ENCODE results near the gene ZNF148.
"Not testable (repeated sequence)": the region's sequence is repeated elsewhere in the genome, so short reads cannot be mapped to it uniquely, and the experiment has no call there.

Gene ZNF148

GRCh38 chr3:125398952-125399351, 23.8 kb upstream of the ZNF148 start:
- Histone ChIP-seq H3K27me3 (ENCODE audit: control insufficient read depth, insufficient read depth, low read length) (no peaks in the 10 kb centered on the region), H3K4me1 (ENCODE audit: control insufficient read depth, insufficient read depth, low read length) (no peaks in the 10 kb centered on the region; the same call in 1 of the 2 replicates), H3K36me3 (ENCODE audit: control insufficient read depth, insufficient read depth, low read length) (no peaks in the 10 kb centered on the region), H3K27ac (ENCODE audit: low read length) (no peak overlapping the region), H3K9me3 (ENCODE audit: control insufficient read depth, insufficient read depth, low read length) (no peaks in the 10 kb centered on the region), H3K4me3 (ENCODE audit: low read length) (no peak overlapping the region)
- no CpG with 5 or more reads among the region's 1 CpG for WGBS (ENCODE audit: insufficient coverage, insufficient read length)
- DNase-seq (ENCODE audit: low read depth, low spot score): no peak

DNA sequence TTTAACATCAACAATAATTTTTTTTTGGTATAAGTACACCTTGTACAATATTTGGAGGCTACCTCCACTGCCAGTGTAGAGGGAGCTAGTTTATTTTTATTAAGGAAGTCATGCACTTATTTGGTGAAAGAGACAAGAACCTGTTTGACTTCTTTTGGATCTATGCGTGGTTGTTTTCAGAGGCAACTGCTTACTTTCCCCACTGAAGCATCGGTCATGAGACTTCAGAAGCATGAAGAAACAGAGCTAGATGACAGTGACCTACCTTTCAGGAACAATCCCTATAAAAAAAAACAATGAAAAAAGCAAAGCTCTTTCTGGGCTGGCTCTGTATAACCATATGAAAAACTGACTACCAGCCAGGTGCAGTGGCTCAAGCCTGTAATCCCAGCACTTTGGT, 20.0 kb upstream of the ZNF148 start:
- no peaks in the 10 kb centered on the region for H3K36me3 ChIP-seq (ENCODE audit: control insufficient read depth, insufficient read depth, low read length)
- no peaks in the 10 kb centered on the region; the same call in 1 of the 2 replicates for H3K4me1 ChIP-seq (ENCODE audit: control insufficient read depth, insufficient read depth, low read length)
- DNase-seq (ENCODE audit: low read depth, low spot score): no peak
- H3K4me3 ChIP-seq (ENCODE audit: low read length): no peak overlapping the region
- no peaks in the 10 kb centered on the region for H3K27me3 ChIP-seq (ENCODE audit: control insufficient read depth, insufficient read depth, low read length)
- no peak overlapping the region for H3K27ac ChIP-seq (ENCODE audit: low read length)
- no peaks in the 10 kb centered on the region for H3K9me3 ChIP-seq (ENCODE audit: control insufficient read depth, insufficient read depth, low read length)
- WGBS (ENCODE audit: insufficient coverage, insufficient read length): no CpG with 5 or more reads among the region's 2 CpGs

- H3K27ac ChIP-seq (ENCODE audit: low read length): no peak overlapping the region
- no peaks in the 10 kb centered on the region for H3K9me3 ChIP-seq (ENCODE audit: control insufficient read depth, insufficient read depth, low read length)
- H3K4me1 ChIP-seq (ENCODE audit: control insufficient read depth, insufficient read depth, low read length): no peaks in the 10 kb centered on the region; the same call in 1 of the 2 replicates
- no peaks in the 10 kb centered on the region for H3K27me3 ChIP-seq (ENCODE audit: control insufficient read depth, insufficient read depth, low read length)
- H3K4me3 ChIP-seq (ENCODE audit: low read length): no peak overlapping the region
- no CpG with 5 or more reads among the region's 3 CpGs for WGBS (ENCODE audit: insufficient coverage, insufficient read length)
- no peaks in the 10 kb centered on the region for H3K36me3 ChIP-seq (ENCODE audit: control insufficient read depth, insufficient read depth, low read length)
- DNase-seq (ENCODE audit: low read depth, low spot score): no peak
Observed at GRCh38 chr3:125394406-125394805, 19.3 kb upstream of the ZNF148 start.

DNA sequence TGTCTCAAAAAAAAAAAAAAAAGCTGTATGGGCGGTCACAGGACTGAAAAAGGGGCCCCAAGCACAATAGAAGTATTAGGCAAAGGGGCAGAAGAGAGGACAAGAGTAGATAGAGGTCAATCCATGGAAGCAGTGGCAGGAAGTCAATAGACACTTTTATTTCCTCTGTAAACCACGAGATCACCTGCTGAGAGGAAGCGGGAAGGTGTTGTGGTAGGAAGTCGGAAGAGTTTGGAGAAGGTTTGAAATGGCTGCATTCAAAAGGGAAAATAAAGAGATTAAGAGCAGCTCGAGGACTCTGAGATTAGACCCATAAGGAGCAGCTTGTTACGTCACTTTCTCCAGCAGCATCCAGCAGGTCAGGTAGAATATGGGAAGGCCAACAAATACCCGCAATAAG, 14.2 kb upstream of the ZNF148 start:
- no peak overlapping the region for H3K27ac ChIP-seq (ENCODE audit: low read length)
- 100% methylated on average over 1 of the region's 7 CpGs for WGBS (ENCODE audit: insufficient coverage, insufficient read length)
- no peak for DNase-seq (ENCODE audit: low read depth, low spot score)

GRCh38 chr3:125388369-125388768, 13.2 kb upstream of the ZNF148 start:
- not testable (repeated sequence) for H3K9me3 ChIP-seq (ENCODE audit: control insufficient read depth, insufficient read depth, low read length); DNase-seq (ENCODE audit: low read depth, low spot score); H3K27me3 ChIP-seq (ENCODE audit: control insufficient read depth, insufficient read depth, low read length); H3K4me1 ChIP-seq (ENCODE audit: control insufficient read depth, insufficient read depth, low read length); H3K4me3 ChIP-seq (ENCODE audit: low read length); H3K27ac ChIP-seq (ENCODE audit: low read length); H3K36me3 ChIP-seq (ENCODE audit: control insufficient read depth, insufficient read depth, low read length)
- no CpG with 5 or more reads among the region's 5 CpGs for WGBS (ENCODE audit: insufficient coverage, insufficient read length)

More for the DNA sequence above, 14.2 kb upstream of the ZNF148 start:
- H3K4me1 ChIP-seq (ENCODE audit: control insufficient read depth, insufficient read depth, low read length): no peaks in the 10 kb centered on the region
- no peaks in the 10 kb centered on the region for H3K9me3 ChIP-seq (ENCODE audit: control insufficient read depth, insufficient read depth, low read length)
- H3K36me3 ChIP-seq (ENCODE audit: control insufficient read depth, insufficient read depth, low read length): no peaks in the 10 kb centered on the region
- no peak overlapping the region for H3K4me3 ChIP-seq (ENCODE audit: low read length)
- H3K27me3 ChIP-seq (ENCODE audit: control insufficient read depth, insufficient read depth, low read length): no peaks in the 10 kb centered on the region

GRCh38 chr3:125386811-125387210, 11.7 kb upstream of the ZNF148 start:
- H3K27ac ChIP-seq (ENCODE audit: low read length): no peak overlapping the region
- H3K36me3 ChIP-seq (ENCODE audit: control insufficient read depth, insufficient read depth, low read length): no peaks in the 10 kb centered on the region
- no peaks in the 10 kb centered on the region for H3K9me3 ChIP-seq (ENCODE audit: control insufficient read depth, insufficient read depth, low read length)
- H3K27me3 ChIP-seq (ENCODE audit: control insufficient read depth, insufficient read depth, low read length): no peaks in the 10 kb centered on the region
- no peaks in the 10 kb centered on the region for H3K4me1 ChIP-seq (ENCODE audit: control insufficient read depth, insufficient read depth, low read length)
- no peak for DNase-seq (ENCODE audit: low read depth, low spot score)
- WGBS (ENCODE audit: insufficient coverage, insufficient read length): no CpG with 5 or more reads among the region's 4 CpGs
- H3K4me3 ChIP-seq (ENCODE audit: low read length): no peak overlapping the region

GRCh38 chr3:125383744-125384143, 8.6 kb upstream of the ZNF148 start:
- no peaks in the 10 kb centered on the region for H3K36me3 ChIP-seq (ENCODE audit: control insufficient read depth, insufficient read depth, low read length)
- H3K27me3 ChIP-seq (ENCODE audit: control insufficient read depth, insufficient read depth, low read length): no peaks in the 10 kb centered on the region
- no peaks in the 10 kb centered on the region for H3K4me1 ChIP-seq (ENCODE audit: control insufficient read depth, insufficient read depth, low read length)
- no CpG with 5 or more reads among the region's 5 CpGs for WGBS (ENCODE audit: insufficient coverage, insufficient read length)
- no peak overlapping the region for H3K27ac ChIP-seq (ENCODE audit: low read length)
- H3K9me3 ChIP-seq (ENCODE audit: control insufficient read depth, insufficient read depth, low read length): no peaks in the 10 kb centered on the region
- DNase-seq (ENCODE audit: low read depth, low spot score): no peak
- H3K4me3 ChIP-seq (ENCODE audit: low read length): no peak overlapping the region

- WGBS (ENCODE audit: insufficient coverage, insufficient read length): no CpG with 5 or more reads among the region's 1 CpG
- Histone ChIP-seq H3K4me1 (ENCODE audit: control insufficient read depth, insufficient read depth, low read length) (no peaks in the 10 kb centered on the region), H3K9me3 (ENCODE audit: control insufficient read depth, insufficient read depth, low read length) (no peaks in the 10 kb centered on the region), H3K27ac (ENCODE audit: low read length) (no peak overlapping the region), H3K4me3 (ENCODE audit: low read length) (no peak overlapping the region), H3K27me3 (ENCODE audit: control insufficient read depth, insufficient read depth, low read length) (no peaks in the 10 kb centered on the region), H3K36me3 (ENCODE audit: control insufficient read depth, insufficient read depth, low read length) (no peaks in the 10 kb centered on the region)
- no peak for DNase-seq (ENCODE audit: low read depth, low spot score)
Observed at GRCh38 chr3:125382298-125382697, 7.2 kb upstream of the ZNF148 start.

GRCh38 chr3:125381743-125382142, 6.6 kb upstream of the ZNF148 start:
- WGBS (ENCODE audit: insufficient coverage, insufficient read length): no CpG with 5 or more reads among the region's 5 CpGs
- H3K9me3 ChIP-seq (ENCODE audit: control insufficient read depth, insufficient read depth, low read length): no peaks in the 10 kb centered on the region
- H3K4me3 ChIP-seq (ENCODE audit: low read length): no peak overlapping the region
- no peak for DNase-seq (ENCODE audit: low read depth, low spot score)
- no peaks in the 10 kb centered on the region for H3K36me3 ChIP-seq (ENCODE audit: control insufficient read depth, insufficient read depth, low read length)
- no peaks in the 10 kb centered on the region for H3K4me1 ChIP-seq (ENCODE audit: control insufficient read depth, insufficient read depth, low read length)
- no peaks in the 10 kb centered on the region for H3K27me3 ChIP-seq (ENCODE audit: control insufficient read depth, insufficient read depth, low read length)
- no peak overlapping the region for H3K27ac ChIP-seq (ENCODE audit: low read length)

GRCh38 chr3:125381314-125381713, 6.2 kb upstream of the ZNF148 start:
- Histone ChIP-seq H3K36me3 (ENCODE audit: control insufficient read depth, insufficient read depth, low read length) (no peaks in the 10 kb centered on the region), H3K27me3 (ENCODE audit: control insufficient read depth, insufficient read depth, low read length) (no peaks in the 10 kb centered on the region), H3K27ac (ENCODE audit: low read length) (no peak overlapping the region), H3K4me3 (ENCODE audit: low read length) (no peak overlapping the region), H3K9me3 (ENCODE audit: control insufficient read depth, insufficient read depth, low read length) (no peaks in the 10 kb centered on the region), H3K4me1 (ENCODE audit: control insufficient read depth, insufficient read depth, low read length) (no peaks in the 10 kb centered on the region)
- no CpG with 5 or more reads among the region's 2 CpGs for WGBS (ENCODE audit: insufficient coverage, insufficient read length)
- DNase-seq (ENCODE audit: low read depth, low spot score): no peak

GRCh38 chr3:125379483-125379882, 4.4 kb upstream of the ZNF148 start:
- no peak for DNase-seq (ENCODE audit: low read depth, low spot score)
- Histone ChIP-seq H3K9me3 (ENCODE audit: control insufficient read depth, insufficient read depth, low read length) (no peaks in the 10 kb centered on the region), H3K27ac (ENCODE audit: low read length) (no peak overlapping the region), H3K4me1 (ENCODE audit: control insufficient read depth, insufficient read depth, low read length) (no peaks in the 10 kb centered on the region), H3K36me3 (ENCODE audit: control insufficient read depth, insufficient read depth, low read length) (no peaks in the 10 kb centered on the region), H3K27me3 (ENCODE audit: control insufficient read depth, insufficient read depth, low read length) (no peaks in the 10 kb centered on the region), H3K4me3 (ENCODE audit: low read length) (no peak overlapping the region)
- no CpG with 5 or more reads among the region's 2 CpGs for WGBS (ENCODE audit: insufficient coverage, insufficient read length)
